Measurements from ENCODE around the gene MPPED2.

MPPED2 gene

GRCh38 chr11:30538251-30538650 lies 47.9 kb downstream of the MPPED2 start:
- TF ChIP-seq, protein P1, sequence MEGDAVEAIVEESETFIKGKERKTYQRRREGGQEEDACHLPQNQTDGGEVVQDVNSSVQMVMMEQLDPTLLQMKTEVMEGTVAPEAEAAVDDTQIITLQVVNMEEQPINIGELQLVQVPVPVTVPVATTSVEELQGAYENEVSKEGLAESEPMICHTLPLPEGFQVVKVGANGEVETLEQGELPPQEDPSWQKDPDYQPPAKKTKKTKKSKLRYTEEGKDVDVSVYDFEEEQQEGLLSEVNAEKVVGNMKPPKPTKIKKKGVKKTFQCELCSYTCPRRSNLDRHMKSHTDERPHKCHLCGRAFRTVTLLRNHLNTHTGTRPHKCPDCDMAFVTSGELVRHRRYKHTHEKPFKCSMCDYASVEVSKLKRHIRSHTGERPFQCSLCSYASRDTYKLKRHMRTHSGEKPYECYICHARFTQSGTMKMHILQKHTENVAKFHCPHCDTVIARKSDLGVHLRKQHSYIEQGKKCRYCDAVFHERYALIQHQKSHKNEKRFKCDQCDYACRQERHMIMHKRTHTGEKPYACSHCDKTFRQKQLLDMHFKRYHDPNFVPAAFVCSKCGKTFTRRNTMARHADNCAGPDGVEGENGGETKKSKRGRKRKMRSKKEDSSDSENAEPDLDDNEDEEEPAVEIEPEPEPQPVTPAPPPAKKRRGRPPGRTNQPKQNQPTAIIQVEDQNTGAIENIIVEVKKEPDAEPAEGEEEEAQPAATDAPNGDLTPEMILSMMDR (IDR thresholded peaks at IDR 0.05; ENCODE audit: insufficient read depth, low read depth, low read length, missing control alignments): no peak
- H3K4me3 ChIP-seq (ENCODE audit: low read depth, low read length): no peak overlapping the region

GRCh38 chr11:30535818-30536217 lies 50.3 kb downstream of the MPPED2 start:
- TF ChIP-seq, protein P1 (IDR thresholded peaks at IDR 0.05; ENCODE audit: insufficient read depth, low read depth, low read length, missing control alignments): no peak
- no peak overlapping the region for H3K4me3 ChIP-seq (ENCODE audit: low read depth, low read length)
- DNase-seq (ENCODE audit: low read depth): no peak

More at GRCh38 chr11:30538251-30538650, 47.9 kb downstream of the MPPED2 start:
- no peak for DNase-seq (ENCODE audit: low read depth)

DNA sequence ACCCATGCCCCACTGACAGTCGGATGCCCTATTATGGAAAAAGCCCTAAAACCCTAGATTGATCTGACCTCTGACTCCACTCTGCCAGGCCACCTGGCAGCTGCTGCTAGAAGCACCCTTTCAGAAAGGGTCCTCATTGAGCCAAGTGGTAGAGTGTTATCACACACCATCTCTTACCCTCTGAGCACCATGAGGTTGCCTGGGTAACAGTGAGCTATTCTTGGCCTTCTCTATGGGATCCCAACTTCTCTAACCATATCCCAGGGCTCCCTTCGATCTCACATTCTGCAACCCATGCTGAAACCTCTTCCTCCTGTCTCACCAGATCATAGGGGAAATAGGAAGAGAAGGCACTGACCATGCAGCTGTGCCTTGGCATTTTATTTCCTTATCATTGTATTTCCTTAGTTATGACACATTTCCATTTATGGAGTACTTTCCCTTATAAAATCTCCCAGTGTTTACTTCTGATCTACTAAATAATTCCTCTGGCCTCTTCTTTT lies 52.7 kb downstream of the MPPED2 start:
- no peak for DNase-seq (ENCODE audit: low read depth)
- H3K4me3 ChIP-seq (ENCODE audit: low read depth, low read length): no peak overlapping the region
- TF ChIP-seq, protein P1 (IDR thresholded peaks at IDR 0.05; ENCODE audit: insufficient read depth, low read depth, low read length, missing control alignments): no peak

GRCh38 chr11:30527566-30527965 lies 58.6 kb downstream of the MPPED2 start:
- no peak for DNase-seq (ENCODE audit: low read depth)
- TF ChIP-seq, protein P1 (IDR thresholded peaks at IDR 0.05; ENCODE audit: insufficient read depth, low read depth, low read length, missing control alignments): no peak

DNA sequence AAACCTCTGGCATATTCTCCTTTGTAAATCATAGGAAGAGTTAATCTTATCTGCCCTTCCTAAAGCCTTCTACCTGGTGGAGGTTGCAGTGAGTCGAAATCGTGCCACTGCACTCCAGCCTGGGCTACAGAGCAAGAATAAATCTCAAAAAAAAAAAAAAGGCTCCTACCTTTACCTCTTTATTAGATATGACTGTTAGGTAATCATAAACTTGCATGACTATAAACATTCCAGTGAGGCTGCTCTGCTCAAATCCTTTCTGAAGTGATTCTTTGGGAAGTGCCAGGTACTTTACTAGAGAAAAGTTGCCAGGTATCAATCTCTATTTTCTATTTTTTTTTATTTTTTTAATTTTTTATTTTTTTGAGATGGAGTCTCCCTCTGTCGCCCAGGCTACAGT lies 59.6 kb downstream of the MPPED2 start:
- DNase-seq (ENCODE audit: low read depth): no peak
- no peak overlapping the region for H3K4me3 ChIP-seq (ENCODE audit: low read depth, low read length)
- TF ChIP-seq, protein P1 (IDR thresholded peaks at IDR 0.05; ENCODE audit: insufficient read depth, low read depth, low read length, missing control alignments): no peak

More at GRCh38 chr11:30527566-30527965, 58.6 kb downstream of the MPPED2 start:
- no peak overlapping the region for H3K4me3 ChIP-seq (ENCODE audit: low read depth, low read length)

DNA sequence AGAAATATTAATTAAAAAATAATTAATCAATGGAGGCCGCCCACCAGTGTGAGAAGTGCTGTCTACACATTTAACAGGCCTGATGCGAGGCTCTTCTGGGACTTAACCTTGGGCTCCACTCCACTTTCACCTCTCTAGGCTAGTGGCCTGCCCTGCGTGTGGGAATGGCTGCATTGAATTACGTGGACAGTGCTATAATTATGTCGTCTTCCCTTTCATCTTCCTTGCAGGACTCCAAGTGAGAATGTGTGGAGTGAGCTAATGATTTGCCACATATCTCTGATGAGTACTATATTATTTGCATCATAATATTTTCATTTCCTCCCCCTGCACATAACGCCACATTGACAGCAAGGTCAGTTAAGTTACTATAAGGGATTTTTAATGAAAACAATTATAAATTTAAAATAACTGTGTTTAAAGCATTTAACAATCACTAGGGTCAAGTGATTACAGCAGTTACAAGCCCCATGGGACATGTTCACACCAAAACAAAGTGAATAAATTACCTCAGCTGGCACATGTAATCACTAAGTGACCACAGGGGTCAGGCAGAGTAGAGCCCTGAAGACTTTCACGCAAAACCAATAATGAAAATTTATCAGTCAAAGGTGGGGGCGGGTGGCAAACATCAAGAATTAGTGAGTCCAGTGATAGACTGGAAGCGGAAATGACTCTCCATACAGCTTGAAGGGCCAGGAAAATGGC lies 63.5 kb downstream of the MPPED2 start:
- H3K4me3 ChIP-seq (ENCODE audit: low read depth, low read length): no peak overlapping the region
- TF ChIP-seq, protein P1 (IDR thresholded peaks at IDR 0.05; ENCODE audit: insufficient read depth, low read depth, low read length, missing control alignments): no peak
- DNase-seq (ENCODE audit: low read depth): no peak
